ENCODE measurements around the gene TEX2.
"Not testable (repeated sequence)": the region's sequence is repeated elsewhere in the genome, so short reads cannot be mapped to it uniquely, and the experiment has no call there.

Gene TEX2

GRCh38 chr17:64183815-64184214, 79.2 kb downstream of the TEX2 start:
- DNase-seq (ENCODE audit: low read depth), result no peak

- DNase-seq (ENCODE audit: low read depth), result no peak
Observed at GRCh38 chr17:64182325-64183012, 80.6 kb downstream of the TEX2 start.

- no peak for DNase-seq (ENCODE audit: low read depth)
Observed at GRCh38 chr17:64180089-64181073, 82.7 kb downstream of the TEX2 start.

GRCh38 chr17:64179024-64179423, 84.0 kb downstream of the TEX2 start:
- DNase-seq (ENCODE audit: low read depth), result not testable (repeated sequence)

- DNase-seq (ENCODE audit: low read depth), result no peak
Observed at GRCh38 chr17:64178011-64178825, 84.8 kb downstream of the TEX2 start.

GRCh38 chr17:64177311-64178010, 85.6 kb downstream of the TEX2 start:
- no peak for DNase-seq (ENCODE audit: low read depth)

GRCh38 chr17:64176556-64176955, 86.5 kb downstream of the TEX2 start:
- DNase-seq (ENCODE audit: low read depth), result no peak

- DNase-seq (ENCODE audit: low read depth), result no peak
Observed at GRCh38 chr17:64174686-64175456, 88.2 kb downstream of the TEX2 start.

- DNase-seq (ENCODE audit: low read depth), result no peak
Observed at GRCh38 chr17:64173646-64174045, 89.4 kb downstream of the TEX2 start.

- DNase-seq (ENCODE audit: low read depth), result no peak
Observed at GRCh38 chr17:64172510-64172909, 90.5 kb downstream of the TEX2 start.

- no peak for DNase-seq (ENCODE audit: low read depth)
Observed at GRCh38 chr17:64171041-64171440, 92.0 kb downstream of the TEX2 start.

- DNase-seq (ENCODE audit: low read depth), result no peak
Observed at GRCh38 chr17:64170286-64170685, 92.8 kb downstream of the TEX2 start.

- DNase-seq (ENCODE audit: low read depth), result not testable (repeated sequence)
Observed at GRCh38 chr17:64167666-64168065, 95.4 kb downstream of the TEX2 start.

- no peak for DNase-seq (ENCODE audit: low read depth)
Observed at GRCh38 chr17:64166876-64167275, 96.2 kb downstream of the TEX2 start.

- DNase-seq (ENCODE audit: low read depth), result no peak
Observed at GRCh38 chr17:64165347-64165746, 97.7 kb downstream of the TEX2 start.

GRCh38 chr17:64164596-64165285, 98.3 kb downstream of the TEX2 start:
- DNase-seq (ENCODE audit: low read depth), result no peak

- no peak for DNase-seq (ENCODE audit: low read depth)
Observed at GRCh38 chr17:64163468-64163867, 99.6 kb downstream of the TEX2 start.

- DNase-seq (ENCODE audit: low read depth), result no peak
Observed at GRCh38 chr17:64162554-64162953, 100.5 kb downstream of the TEX2 start.

GRCh38 chr17:64161380-64162176, 101.5 kb downstream of the TEX2 start:
- no peak for DNase-seq (ENCODE audit: low read depth)
